K562 (cell line): ENCODE measurements around the gene COL13A1. TPM values are rescaled to one million over a fixed set of nuclear protein-coding genes. Genes with fewer than 3 reads are reported as not detected.
A peak's percentile ranks its signal among the peaks of the same experiment; 100 is the strongest.

Experiments
- ASH1L ChIP-seq: fragments of 450-650 bp; IDR thresholded peaks from 2 replicates; pipeline ENCODE4 v1.6.1; 2018; ENCODE audit warnings: borderline replicate concordance, mild to moderate bottlenecking, low read depth; ENCODE audit not compliant: partially characterized antibody
- CHD7 ChIP-seq: fragments of 200-600 bp; sonication (generic); IDR thresholded peaks from one replicate; pipeline ENCODE4 v1.6.1; 2012; ENCODE audit warnings: mild to moderate bottlenecking, low read depth, low read length, inconsistent platforms
- CREM ChIP-seq: IDR thresholded peaks from 2 replicates; pipeline ENCODE4 v1.6.1; 2014; ENCODE audit warnings: antibody characterized with exemption, low read depth
- FOXM1 ChIP-seq, 2 experiments: fragments of 450-650 bp in 1 of 2; sonication (generic) in 1 of 2; formaldehyde crosslinking in 1 of 2; IDR thresholded peaks; 2 replicates each; pipeline versions ENCODE4 v1.6.1 to v1.9.0; 2017 to 2022; ENCODE audit warnings: low read depth in 2 of 2, mild to moderate bottlenecking in 2 of 2, missing genetic modification reagents in 1 of 2, moderate library complexity in 1 of 2
- FOXO4 ChIP-seq: fragments of 450-650 bp; formaldehyde crosslinking; IDR thresholded peaks from 2 replicates; pipeline ENCODE4 v1.4.0; 2020; ENCODE audit warnings: mild to moderate bottlenecking, moderate library complexity
- MCM5 ChIP-seq: fragments of 450-650 bp; IDR thresholded peaks from 2 replicates; pipeline ENCODE4 v1.6.1; 2016; ENCODE audit warnings: low read depth
- MIER1 ChIP-seq: fragments of 450-650 bp; IDR thresholded peaks from 2 replicates; pipeline ENCODE4 v1.6.1; 2016; ENCODE audit warnings: antibody characterized with exemption, mild to moderate bottlenecking, low read depth
- MNT ChIP-seq, 2 experiments: fragments of 450-650 bp; conservative IDR thresholded peaks; 2 replicates each; pipeline ENCODE4 v1.6.1; 2017; ENCODE audit warnings: mild to moderate bottlenecking in 2 of 2, moderate library complexity in 2 of 2
- MYBL2 ChIP-seq, 2 experiments: fragments of 450-650 bp in 1 of 2; sonication (generic) in 1 of 2; formaldehyde crosslinking in 1 of 2; IDR thresholded peaks; 2 replicates each; pipeline versions ENCODE4 v1.6.1 to v1.8.1; 2017 to 2022; ENCODE audit warnings: borderline replicate concordance in 1 of 2, inconsistent platforms in 1 of 2, low read depth in 1 of 2, mild to moderate bottlenecking in 1 of 2, missing genetic modification reagents in 1 of 2, moderate library complexity in 1 of 2
- PKNOX1 ChIP-seq: fragments of 450-650 bp; IDR thresholded peaks from 2 replicates; pipeline ENCODE4 v1.6.1; 2016
- RCOR1 ChIP-seq, 2 experiments: IDR thresholded peaks; 2 replicates each; pipeline ENCODE4 v1.6.1; 2012; ENCODE audit warnings: low read depth in 2 of 2, low read length in 2 of 2, borderline replicate concordance in 1 of 2, improper control_type of control experiment in 1 of 2
- polyA plus RNA-seq, 8 experiments: library from polyadenylated mRNA; depleted of rRNA in 4 of 8; stranded (reverse) in 5 of 8; unstranded in 3 of 8; fragments of >200 nt; fragmentation: Nextera tagmentation in 2 of 8; fragmentation: Illumina TruSeq in 1 of 8; extraction: Ambion mirVana in 2 of 8; extraction: Trizol in 1 of 8; gene quantifications; 2 replicates each; pipeline versions ENCODE4 v1.2.1 to v1.2.3, GENCODE V29; 2011 to 2014; ENCODE audit warnings: inconsistent platforms in 1 of 8, missing spikeins in 1 of 8
- total RNA-seq, 7 experiments: library from RNA; depleted of rRNA in 6 of 7; stranded (reverse); fragments of >200 nt in 6 of 7; fragmentation: Illumina TruSeq in 2 of 7; extraction: Trizol in 2 of 7; gene quantifications; 2 replicates each; pipeline versions ENCODE4 v1.2.1 to v1.2.3, GENCODE V29; 2011 to 2021; ENCODE audit warnings: low replicate concordance in 1 of 7

The COL13A1 gene
- total and polyA plus RNA-seq, 9 of the 15 experiments (the other 6 are each of a cell fraction or from before 2014, with no cell fraction given), result not detected

- TF ChIP-seq MNT (conservative IDR thresholded peaks at IDR 0.05) (no peak), FOXO4 (CRISPR knock-in tag) (no peak), CHD7 (no peak), RCOR1 (IDR thresholded peaks at IDR 0.05; ENCODE audit: borderline replicate concordance in 1 of 2, low read depth in 2 of 2, low read length in 2 of 2) (peak in 1 of 2 experiments; percentile 66; a peak in 2 of 4 replicates), ASH1L (no peak), CREM (0 out of 2 replicates have a peak, but pooled peaks have one; percentile 24), FOXM1 (IDR thresholded peaks at IDR 0.05; ENCODE audit: low read depth) (no peak), FOXM1 (CRISPR knock-in tag; IDR thresholded peaks at IDR 0.05; ENCODE audit: low read depth) (no peak), MIER1 (no peak), PKNOX1 (peak; percentile 33), MYBL2 (IDR thresholded peaks at IDR 0.05; ENCODE audit: low read depth) (no peak), MYBL2 (CRISPR knock-in tag; IDR thresholded peaks at IDR 0.05; ENCODE audit: borderline replicate concordance) (no peak), MCM5 (no peak)
These were observed 55.0 kb downstream of the COL13A1 start (continued) for GRCh38 chr10:69856601-69857166.
